GM21619 (cell line): Measurements from ENCODE around the gene BARX2.
A peak's percentile ranks its signal among the peaks of the same experiment; 100 is the strongest.

ENCODE experiments used
- ATAC-seq: cut with Tn5 transposase; IDR thresholded peaks from one replicate; pipeline ENCODE4 v1.9.1; 2021; ENCODE audit not compliant: unreplicated experiment

The BARX2 gene

DNA sequence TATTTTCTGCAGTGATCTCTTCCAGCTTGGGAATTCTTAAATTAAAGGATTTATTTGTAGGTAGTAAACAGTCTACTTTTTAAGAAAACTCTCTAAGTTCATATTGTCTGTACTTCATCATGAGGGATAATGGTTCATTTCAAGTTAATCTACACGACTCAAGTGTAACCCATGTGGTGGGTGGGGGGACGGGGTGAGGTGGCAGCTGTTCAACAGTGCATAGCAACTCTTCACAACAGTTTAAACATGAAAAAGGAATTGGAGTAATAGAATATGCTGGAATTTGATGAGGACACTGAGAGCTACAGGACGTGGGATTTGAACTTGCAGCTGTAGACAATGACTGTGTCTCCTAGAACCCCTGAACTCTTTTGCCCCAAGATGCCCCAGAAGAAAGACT lies 20.8 kb downstream of the BARX2 start:
- ATAC-seq = no peak

- ATAC-seq = no peak
Measured at GRCh38 chr11:129402206-129403171, 26.8 kb downstream of the BARX2 start.

GRCh38 chr11:129404731-129405130 lies 29.1 kb downstream of the BARX2 start:
- ATAC-seq = no peak

GRCh38 chr11:129408865-129409444 lies 33.3 kb downstream of the BARX2 start:
- no peak for ATAC-seq

- no peak for ATAC-seq
Measured at GRCh38 chr11:129410395-129410960, 34.8 kb downstream of the BARX2 start.

- no peak for ATAC-seq
Measured at GRCh38 chr11:129412494-129412893, 36.8 kb downstream of the BARX2 start.

- ATAC-seq = no peak
Measured at GRCh38 chr11:129414144-129414872, 38.7 kb downstream of the BARX2 start.

GRCh38 chr11:129416080-129416820 lies 40.6 kb downstream of the BARX2 start:
- ATAC-seq = no peak

- no peak for ATAC-seq
Measured at GRCh38 chr11:129417458-129417857, 41.8 kb downstream of the BARX2 start.

DNA sequence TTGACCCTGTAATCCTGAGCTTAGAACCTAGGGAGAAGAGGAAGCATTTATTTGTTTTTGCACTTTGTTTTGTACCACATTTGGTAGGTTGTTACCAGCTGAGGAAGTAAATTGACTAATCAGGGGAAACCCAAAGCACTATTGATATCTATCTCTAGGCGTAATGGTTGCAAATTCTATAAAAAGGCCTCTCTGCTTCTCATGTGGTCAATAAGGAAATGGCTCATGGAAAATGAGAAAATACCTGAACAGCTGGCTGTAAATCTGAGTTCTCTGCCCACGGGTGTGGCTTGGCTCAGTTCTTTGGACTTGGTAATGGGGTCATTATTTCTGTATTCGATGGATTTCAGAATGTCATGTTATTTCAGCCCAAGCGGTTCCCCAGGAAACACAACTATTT lies 42.4 kb downstream of the BARX2 start:
- peak; percentile 66 for ATAC-seq

GRCh38 chr11:129419386-129419785 lies 43.7 kb downstream of the BARX2 start:
- ATAC-seq = no peak

GRCh38 chr11:129423426-129423825 lies 47.8 kb downstream of the BARX2 start:
- ATAC-seq = no peak

DNA sequence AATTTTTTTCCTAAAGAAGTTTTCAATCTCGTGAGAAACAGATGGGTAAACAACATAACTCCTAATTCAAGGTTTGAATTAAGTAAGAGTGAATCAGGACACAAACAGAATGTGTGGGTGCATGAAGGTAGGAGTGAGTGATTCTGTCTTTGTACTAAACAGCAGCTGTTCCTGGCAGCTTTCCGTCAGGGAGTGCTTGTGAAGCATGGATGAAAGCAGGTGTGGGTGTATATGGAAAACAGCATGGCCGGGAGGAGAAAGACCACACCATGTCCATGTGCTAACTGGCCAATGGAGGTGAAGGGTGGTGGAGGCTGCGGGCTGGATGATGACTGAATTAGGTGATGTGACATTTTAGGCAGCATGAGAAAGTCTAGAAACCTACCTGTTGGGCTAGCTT lies 49.6 kb downstream of the BARX2 start:
- ATAC-seq = no peak

- ATAC-seq = no peak
Measured at GRCh38 chr11:129426038-129426437, 50.4 kb downstream of the BARX2 start.

- no peak for ATAC-seq
Measured at GRCh38 chr11:129426776-129427175, 51.1 kb downstream of the BARX2 start.

GRCh38 chr11:129427376-129427775 lies 51.7 kb downstream of the BARX2 start:
- ATAC-seq = no peak

DNA sequence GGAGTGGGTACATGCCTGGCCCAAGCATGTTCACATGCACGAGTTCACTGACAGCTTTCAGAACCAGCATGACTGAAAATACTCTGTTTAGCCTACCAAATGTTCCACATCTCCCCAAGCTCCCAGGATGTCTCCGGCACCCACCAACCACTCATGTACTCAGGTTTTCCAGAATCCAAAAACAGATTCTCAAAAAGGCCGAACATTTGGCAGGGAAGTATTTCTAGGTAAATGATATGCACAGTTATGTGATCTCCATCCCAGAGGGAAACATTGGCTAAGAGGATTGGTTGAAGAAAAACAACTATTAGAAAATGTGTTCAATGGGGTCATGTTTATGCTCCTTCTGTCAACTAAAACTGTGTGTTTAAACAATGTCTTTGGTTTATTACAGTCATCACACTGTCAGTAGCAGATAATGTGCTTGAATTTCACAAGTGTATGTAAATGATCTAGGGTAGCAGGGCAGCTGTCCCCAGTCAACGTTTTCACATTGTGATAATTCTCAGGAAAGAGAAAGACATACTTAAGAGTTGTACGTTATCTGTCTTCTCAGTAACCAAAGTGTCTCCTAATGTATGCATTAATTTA lies 52.3 kb downstream of the BARX2 start:
- ATAC-seq = no peak

- no peak for ATAC-seq
Measured at GRCh38 chr11:129428557-129428956, 52.9 kb downstream of the BARX2 start.

GRCh38 chr11:129434641-129435498 lies 59.2 kb downstream of the BARX2 start:
- no peak for ATAC-seq
